GM19035 (cell line): ENCODE results near the gene NCF4.

Source experiments
- ATAC-seq: cut with Tn5 transposase; IDR thresholded peaks from one replicate; pipeline ENCODE4 v1.9.1; 2021; ENCODE audit not compliant: unreplicated experiment

Gene NCF4

DNA sequence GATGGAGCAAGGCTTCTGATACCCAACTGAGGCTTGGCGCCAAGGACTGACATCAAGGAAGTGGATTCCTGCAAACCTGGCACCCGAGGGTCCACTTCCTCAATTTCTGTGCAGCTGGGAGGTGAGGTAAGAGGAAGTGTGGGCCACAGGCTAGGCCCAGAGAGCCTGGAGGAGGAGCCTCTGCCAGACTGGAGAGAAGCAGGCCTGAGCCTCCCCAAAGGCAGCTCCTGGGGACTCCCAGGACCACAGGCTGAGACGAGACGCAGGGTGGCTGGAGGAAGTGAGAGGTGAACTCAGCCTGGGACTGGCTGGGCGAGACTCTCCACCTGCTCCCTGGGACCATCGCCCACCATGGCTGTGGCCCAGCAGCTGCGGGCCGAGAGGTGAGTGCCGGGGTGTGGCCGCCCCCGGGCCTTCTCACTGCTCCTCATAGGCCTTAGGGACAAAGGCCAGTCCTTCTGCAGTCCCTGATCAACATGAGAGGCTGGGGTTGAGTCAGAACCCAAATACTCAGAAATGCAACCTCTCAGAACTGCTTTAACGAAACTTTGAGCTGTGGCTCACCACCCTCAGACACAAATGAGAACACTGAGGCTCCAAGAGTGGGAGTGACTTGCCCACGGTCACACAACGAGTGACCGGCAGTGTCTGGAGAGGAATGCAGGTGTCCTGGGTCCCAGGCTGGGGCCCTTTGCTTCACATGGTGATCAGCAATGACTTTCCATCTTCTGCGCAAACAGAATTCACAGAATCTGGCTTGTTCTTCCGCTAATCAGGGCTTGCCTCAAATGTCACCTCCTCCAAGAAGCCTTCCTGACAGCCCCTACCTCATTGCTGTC lies at the start of gene NCF4:
Gene NCF4, plus strand, starts transcription at position 186 of the 839 bp plus-strand sequence. Its CDS starts 166 bp downstream, at position 352.
- ATAC-seq = peak; percentile 66

DNA sequence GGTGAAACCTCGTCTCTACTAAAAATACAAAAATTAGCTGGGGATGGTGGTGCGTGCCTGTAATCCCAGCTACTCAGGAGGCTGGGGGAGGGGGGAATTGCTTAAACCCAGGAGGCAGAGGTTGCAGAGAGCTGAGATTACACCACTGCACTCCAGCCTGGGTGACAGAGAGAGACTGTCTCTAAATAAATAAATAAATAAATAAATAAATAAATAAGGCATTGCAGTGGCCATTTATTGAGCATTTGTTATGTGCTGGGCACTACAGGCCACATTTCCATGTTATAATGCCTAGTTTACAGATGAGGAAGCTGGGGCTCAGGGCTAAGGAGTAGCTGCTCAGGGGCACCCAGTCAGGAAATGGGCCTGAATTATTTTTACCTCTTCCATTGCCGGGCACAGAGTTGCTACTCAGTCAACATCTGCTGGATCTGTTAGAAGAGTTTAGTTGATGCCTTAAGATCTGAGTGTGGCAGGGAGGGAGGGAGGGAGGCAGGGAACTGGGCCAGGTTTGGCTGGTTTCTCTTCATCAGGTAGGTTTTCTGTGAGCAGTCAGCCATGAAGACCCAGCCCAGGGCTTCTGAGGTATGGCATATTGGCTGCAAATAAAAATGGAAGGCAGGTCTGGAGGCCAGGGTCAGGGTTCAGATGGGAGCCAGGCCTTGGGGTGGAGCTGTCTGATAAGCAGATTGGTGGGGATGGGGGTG lies 49.6 kb upstream of the NCF4 start:
- no peak for ATAC-seq

DNA sequence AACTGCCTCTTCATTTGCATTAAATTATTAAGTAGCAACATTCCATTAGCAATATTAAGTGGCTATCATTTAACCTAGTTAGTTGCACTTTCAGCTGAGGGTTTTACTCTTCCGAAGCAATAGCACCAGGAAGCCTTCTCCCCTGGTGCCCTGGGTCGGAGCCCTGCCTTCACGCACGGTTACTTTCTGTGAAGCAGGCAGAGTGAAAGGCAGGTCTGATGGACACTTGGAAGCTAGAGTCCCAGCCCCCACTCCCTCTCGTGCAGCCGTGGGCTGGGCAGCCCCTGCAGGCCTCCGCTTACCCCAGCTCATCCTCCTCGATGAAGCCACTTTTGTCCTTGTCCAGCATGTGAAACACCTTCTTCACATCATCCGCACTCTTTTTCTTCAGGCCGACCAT lies 46.0 kb upstream of the NCF4 start:
- ATAC-seq = no peak

DNA sequence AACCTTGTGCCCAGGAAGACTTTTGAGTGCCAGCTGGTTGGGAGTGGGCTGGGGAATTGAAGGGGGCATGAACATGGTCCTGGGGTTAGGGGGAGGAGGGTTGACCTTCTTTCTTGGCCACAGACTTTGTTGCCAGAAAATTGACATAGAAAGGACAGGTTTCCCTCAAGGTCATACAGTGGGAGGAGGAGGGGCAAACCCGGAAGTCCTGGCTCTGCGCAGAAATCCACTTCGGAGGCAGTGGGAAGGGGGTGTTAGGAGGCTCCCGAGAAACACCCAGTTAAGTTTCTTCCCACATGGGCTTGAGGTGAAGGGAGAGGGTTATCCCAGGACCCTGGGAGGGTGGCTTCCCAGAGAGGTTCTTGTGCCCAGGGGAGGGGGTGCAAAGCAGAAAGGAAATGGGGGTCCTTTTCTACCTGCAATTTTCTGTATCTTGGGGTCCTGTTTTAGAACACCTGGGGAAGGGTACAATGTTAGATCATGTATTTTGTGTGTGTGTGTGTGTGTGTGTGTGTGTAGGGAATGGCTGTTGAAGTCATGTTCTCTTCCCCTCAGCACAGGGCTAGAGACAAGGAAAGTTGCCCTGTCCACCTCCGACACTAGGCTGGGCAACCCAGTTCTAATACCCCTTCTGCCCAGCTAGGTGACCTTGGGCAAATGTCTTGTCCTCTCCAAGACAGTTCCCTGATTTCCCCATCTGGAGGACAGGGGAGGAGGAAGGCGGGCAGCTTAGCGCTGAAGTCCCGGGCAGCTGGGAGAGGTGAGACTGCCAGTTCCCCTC lies 45.1 kb upstream of the NCF4 start:
- no peak for ATAC-seq

DNA sequence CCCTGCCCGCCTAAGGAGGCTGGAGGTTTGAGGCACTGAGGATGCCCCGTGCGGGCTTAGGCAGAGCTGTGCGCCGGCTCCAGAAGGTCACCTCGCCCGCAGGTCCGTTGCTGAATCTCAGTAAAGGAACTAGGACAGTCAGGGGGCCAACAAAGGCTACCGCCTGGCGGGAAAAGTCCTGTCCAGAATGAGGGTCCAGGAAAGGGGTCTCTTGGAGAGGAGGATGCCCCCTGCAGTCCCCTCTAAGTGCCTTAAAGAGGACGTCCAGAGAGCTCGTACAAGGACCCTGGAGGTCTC lies 44.5 kb upstream of the NCF4 start:
- no peak for ATAC-seq

DNA sequence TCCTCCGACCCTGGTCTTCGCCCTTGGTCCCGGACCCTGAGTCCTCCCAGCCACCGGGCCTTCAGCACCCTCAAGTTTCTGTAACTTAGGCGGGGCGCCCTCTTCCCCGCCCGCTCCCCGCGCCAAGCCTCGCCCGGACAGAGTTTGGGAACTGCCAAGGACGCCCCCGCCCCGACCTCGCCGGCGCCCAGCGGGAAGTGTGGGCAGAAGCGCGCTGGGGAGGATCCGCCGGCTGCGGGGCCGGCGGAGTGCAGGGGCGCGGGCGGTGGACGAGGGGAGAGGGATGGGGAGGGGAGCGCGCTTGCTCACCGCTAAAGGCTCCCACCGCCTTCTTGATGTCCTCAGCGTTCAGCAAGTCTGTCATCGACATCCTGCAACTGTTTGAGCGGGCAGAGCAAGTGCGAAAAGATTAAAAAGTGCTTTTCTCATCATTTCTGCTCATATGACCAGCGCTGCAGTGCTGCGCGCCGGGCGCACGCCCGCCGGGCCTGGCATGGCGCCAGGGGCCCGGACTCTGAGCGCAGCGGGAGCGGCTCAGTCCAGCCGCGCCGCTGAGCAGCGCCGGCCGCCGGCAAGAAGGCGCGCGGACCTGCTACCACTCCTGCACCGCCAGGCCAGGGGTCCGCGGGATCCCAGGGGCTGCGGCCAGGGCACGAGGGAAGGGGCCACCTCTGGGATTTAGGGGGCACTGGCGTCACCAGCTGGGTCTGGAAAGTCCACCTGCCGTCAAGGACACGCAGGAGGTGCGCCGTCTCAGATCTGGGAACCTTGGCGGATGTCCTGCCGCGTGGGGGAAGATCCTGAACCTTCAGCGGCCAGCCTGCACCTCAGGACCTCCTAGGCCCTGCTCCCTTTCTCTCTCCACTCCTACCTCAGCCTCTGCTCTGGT lies 43.9 kb upstream of the NCF4 start, which contains the start of gene PVALB:
Gene PVALB, minus strand, starts transcription at position 400 of the 889 bp plus-strand sequence. Its CDS starts 30 bp downstream, at position 370.
- ATAC-seq = no peak

DNA sequence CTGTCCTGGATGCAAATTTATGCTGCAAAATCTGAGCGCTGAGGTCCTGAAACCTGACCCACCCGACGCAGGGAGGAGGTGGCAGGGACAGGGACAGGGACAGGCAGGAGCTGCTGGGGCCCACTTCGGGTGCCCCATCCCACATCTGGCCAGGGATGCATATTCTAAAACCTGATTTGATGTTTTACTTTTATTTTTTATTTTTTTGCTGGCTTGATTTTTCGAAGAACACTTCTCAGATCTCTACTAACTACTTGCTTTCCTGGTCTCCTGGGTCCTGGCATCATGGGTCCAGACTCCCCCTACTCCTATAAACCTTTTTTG lies 43.3 kb upstream of the NCF4 start:
- ATAC-seq = no peak

DNA sequence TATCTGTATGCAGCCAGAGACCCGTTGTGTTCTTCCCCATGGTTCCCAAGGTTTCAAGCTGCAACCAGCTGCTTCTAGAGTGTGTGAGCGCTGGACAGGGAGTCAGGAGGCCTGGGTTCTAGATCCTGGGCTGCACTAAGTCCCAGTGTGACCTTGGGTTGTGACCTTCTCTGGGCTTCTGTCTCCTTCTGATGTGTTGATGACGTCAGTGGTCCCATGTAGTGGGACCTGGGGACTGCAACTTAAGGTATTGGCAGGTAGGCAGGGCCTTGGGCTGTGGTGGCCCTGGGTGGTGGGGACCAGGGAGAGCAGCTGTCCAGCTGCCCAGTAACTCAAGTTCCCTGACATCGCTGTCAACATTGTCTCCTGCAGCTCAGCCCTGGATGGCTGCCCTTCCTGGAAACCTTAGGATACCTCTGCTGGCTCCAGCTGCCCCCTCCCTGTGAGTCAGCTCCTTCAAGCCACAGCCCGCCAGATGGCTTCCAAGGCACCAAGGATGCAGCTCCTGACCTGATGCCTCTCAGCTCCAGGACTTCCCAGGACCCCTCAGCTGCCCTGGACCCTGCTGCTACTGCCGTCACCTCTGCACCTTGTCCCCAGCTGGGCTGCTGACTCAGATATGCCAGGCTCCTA lies 42.7 kb upstream of the NCF4 start:
- ATAC-seq = no peak

DNA sequence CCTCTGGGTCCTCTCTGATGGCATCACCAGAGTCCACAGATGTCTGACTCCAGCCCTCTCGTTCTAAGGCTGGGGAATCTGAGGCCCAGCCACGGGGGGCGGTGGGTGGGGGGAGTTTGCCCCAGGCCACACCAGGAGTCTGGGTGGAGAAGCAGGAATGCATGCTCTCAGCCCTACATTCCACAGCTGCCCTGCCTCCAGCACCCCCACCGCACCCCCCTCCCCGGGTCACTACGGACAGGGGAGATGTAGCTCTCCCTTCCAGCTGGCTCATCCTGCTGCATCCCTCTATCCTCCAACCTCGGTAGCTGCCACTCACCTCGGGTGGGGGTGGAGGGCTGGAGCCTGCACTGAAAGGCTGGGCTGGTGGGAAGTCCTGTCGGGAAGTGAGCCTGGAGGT lies 41.7 kb upstream of the NCF4 start:
- ATAC-seq = no peak

DNA sequence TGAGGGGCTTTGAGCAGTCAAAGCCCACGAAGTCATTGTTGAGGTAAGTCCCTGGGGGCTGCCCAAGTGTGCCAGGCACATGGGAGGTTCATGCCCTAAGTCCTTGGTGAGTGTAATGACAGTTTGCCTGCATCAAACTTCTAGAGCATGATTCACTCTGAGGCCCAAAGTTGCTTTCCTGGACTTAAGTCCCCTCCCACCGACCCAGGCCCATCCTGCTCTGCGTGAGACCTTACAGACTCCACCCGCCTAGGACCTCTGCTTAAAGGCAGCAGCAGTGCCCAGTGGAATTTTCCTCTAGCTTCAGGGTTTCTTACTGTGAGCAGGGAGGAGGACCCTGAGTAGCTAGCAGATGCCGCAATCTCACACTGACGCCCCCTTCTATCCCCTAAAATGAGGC lies 38.2 kb upstream of the NCF4 start:
- no peak for ATAC-seq

DNA sequence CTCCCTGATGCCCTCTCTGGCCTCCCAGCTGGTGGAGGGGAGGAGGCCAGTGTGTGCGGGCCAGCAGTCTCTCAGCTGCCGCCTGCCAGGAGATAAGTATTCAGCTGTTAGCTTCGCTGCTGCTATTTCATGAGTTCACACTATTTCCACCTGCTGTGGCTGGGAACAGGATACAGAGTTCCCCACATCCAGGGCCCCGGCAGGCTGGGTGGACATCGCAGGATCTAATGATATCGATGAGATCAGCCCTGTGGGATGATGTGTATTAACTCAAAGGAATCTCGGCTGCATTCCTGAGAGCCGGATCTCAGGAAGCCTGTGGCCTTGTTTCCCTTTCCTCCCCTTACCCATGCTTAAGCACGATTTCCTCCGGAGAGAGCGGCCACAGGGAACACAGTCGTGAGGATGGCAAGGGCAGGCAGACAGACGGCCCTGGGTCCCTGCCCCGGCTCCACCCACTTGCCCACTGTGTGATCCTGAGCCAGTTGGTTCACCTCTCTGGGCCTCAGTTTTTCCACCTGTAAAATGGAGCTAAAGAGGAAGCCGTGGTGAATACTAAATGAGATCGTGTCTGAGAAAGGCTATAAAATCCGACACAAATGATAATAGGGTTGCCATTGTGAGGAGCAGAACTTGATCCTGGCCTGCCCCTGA lies 37.5 kb upstream of the NCF4 start:
- no peak for ATAC-seq

DNA sequence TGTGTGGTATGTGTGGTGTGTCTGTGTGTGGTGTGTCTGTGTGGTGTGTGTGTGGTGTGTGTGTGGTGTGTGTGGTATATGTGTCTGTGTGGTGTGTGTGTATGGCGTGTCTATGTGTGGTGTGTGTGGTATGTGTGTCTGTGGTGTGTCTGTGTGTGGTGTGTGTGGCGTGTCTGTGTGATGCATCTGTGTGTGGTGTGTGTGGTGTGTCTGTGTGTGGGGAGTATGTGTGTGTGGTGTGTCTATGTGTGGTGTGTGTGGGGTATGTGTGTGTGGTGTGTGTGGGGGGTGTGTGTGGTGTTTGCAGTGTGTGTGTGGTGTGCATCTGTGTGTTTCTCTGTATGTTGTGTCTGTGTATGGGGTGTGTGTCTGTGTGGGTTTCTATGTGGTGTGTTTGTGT lies 36.2 kb upstream of the NCF4 start:
- no peak for ATAC-seq

DNA sequence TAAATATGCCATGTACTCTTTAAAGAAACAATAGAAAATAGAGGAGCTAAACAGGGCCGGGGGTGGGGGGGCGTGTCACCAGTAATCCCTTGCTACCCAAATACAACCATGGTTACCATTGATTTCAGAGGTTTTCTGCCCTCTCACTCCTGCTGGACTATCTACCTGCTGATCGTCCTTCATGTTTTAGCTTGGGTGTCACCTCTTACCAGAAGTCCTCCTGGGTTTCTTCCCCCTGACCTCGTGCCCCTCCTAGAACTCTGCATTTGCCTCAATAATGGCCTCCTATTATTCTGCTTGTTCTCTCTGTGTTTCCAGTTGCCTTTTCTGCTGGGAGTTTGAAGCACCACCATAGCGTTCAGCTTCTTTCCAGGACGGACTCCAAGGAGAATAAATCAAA lies 34.5 kb upstream of the NCF4 start:
- no peak for ATAC-seq

DNA sequence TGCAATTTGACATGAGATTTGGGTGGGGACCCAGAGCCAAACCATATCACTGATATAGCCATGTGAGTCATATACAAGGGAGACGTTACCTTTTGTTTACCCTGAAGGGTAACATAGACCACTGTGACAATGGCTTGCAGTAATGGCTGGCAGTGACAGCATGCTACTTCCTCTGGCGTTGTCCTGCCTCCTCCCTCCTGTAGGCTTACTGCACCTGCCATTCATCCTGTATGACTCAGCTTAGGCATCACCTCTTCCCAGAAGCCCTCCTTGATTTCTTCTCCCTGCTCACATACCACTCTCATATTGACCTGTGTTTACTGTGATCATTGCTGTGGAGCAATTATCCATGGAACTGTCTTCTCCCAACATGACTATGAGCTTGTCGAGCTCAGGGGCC lies 32.0 kb upstream of the NCF4 start:
- ATAC-seq = no peak

DNA sequence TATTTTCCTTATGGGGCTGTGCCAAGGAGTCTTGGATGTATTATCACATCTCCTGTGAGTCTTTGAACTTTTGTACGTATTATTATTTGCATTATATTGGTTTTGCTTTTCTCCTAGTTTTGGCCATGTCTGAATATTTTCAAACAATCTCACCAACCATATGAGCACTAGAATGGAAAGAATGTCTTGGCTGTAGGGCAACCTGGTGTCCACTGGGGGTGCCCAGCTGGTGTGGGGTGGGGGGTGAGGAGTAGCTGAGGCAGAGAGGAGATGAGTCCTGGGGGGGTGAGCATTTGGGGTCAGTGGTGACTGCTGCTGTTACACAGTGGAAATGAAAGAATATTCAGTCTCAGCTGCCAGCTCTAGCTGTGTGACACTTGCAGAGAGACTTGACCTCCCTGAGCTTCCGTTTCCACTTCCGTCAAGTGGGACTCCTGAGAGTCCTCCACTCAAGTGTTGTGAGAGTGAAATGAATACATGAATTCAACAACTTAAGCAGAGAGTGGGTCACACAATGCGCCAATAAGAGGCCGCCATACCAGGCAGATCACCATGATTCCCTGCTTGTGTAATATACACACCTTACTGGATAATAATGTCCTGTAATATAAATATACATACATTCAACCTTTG lies 31.3 kb upstream of the NCF4 start:
- no peak for ATAC-seq

DNA sequence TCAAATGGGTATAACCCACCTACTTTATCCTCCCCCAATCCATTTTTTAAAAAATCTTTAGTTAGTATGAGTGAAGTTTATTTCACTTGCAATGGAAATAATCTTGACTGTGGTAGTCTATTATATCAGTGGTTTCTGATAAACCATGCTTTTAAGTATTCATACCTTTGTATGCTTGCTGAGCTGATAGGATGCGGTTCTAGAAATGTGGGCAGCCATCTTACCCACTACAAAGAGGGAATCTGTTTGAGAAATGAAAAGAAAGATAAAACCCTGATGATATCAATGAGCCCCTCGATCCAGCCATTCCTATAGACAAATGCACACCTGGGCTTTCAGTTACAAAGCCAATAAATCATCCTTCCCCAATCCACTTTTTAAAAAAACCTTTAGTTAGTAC lies 30.2 kb upstream of the NCF4 start:
- ATAC-seq = no peak

DNA sequence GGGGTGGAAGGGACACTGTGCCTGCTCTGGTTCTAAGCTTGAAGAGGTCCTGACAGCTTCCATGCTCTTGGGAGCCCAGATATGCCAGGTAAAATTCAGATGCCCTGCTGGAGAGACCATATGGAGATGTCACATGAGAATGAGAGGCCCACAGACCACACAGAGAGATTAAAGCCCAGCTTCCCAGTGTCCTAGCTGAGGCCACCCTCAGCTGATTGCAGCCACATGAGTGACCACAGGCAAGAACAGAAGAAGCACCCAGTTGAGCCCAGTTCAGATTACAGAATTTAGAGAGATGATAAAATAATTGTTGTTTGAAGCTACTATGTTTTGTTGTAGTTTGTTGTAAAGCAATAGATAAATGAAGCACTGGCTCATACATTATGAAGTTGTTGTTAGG lies 29.6 kb upstream of the NCF4 start:
- no peak for ATAC-seq

DNA sequence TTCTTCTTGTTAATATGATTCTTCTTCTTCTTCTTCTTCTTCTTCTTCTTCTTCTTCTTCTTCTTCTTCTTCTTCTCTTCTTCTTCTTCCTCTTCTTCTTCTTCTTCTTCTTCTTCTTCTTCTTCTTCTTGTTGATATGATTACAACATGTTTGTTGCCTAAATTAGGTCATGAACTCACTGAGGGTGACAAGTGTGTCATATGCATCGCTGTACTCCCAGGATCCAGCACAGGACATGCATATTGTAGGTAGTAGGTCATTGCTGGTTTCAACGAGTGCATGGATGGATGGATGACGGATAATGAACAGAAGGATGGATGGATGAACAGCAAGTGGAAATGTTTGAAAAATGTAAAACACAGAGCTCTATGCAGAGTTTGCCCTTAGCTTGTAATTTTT lies 29.1 kb upstream of the NCF4 start:
- no peak for ATAC-seq

DNA sequence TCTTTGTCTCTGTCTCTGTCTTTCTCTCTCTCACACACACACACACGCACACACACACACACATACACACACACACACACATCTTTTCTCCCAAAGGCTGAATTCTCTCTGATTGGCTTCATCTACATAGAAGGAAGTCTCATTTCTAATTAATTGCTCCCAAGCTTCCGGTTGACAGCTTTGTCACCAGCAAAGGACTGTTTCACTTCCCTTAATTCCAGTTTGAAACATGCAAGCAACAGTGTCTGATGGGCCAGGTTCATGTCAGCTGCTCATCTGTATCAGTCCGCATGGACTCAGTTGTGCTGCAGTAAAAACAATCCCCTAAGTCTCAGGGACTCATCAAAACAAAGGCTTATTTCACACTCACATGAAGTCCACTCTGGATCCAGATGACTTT lies 27.7 kb upstream of the NCF4 start:
- ATAC-seq = no peak

DNA sequence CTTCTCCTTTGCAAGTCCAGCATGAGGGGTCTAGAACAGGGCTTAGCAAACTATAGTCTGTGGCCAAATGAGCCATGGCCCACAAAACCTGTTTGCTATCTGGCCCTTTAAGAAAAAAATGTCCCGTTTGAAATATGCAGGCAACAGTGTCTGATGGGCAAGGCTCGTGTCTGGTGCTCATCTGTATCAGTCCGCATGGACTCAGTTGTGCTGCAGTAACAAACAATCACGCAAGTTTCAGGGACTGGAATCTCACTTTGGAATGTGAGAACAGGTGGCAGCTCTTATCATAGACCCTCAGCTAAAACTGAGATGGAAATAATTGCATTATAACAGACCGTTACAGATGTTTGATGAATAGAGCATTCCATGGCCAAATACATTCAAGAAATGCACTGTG lies 24.9 kb upstream of the NCF4 start:
- no peak for ATAC-seq
